HG03175 (cell line): ENCODE data around the gene PTPRG.

ENCODE experiments used
- ATAC-seq: cut with Tn5 transposase; IDR thresholded peaks from one replicate; pipeline ENCODE4 v1.9.1; 2021; ENCODE audit warnings: mild to moderate bottlenecking, moderate library complexity; ENCODE audit not compliant: unreplicated experiment

PTPRG gene

GRCh38 chr3:62287392-62287927, 726.1 kb downstream of the PTPRG start:
- no peak for ATAC-seq

- ATAC-seq: no peak
Observed at GRCh38 chr3:62289922-62290321, 728.6 kb downstream of the PTPRG start.

GRCh38 chr3:62293051-62293780, 731.8 kb downstream of the PTPRG start:
- ATAC-seq: no peak

- no peak for ATAC-seq
Observed at GRCh38 chr3:62295571-62295970, 734.2 kb downstream of the PTPRG start.

GRCh38 chr3:62300617-62301016, 739.2 kb downstream of the PTPRG start:
- ATAC-seq: no peak

GRCh38 chr3:62312201-62312600, 750.8 kb downstream of the PTPRG start:
- no peak for ATAC-seq

GRCh38 chr3:62316525-62316924, 755.2 kb downstream of the PTPRG start:
- ATAC-seq: no peak

GRCh38 chr3:62318365-62318751, 757.0 kb downstream of the PTPRG start:
- peak; percentile 8 for ATAC-seq

GRCh38 chr3:62318752-62319569, 757.6 kb downstream of the PTPRG start:
- ATAC-seq: peak; percentile 97

GRCh38 chr3:62319570-62320243, 758.3 kb downstream of the PTPRG start:
- no peak for ATAC-seq

GRCh38 chr3:62323241-62323640, 761.9 kb downstream of the PTPRG start:
- no peak for ATAC-seq

- no peak for ATAC-seq
Observed at GRCh38 chr3:62325896-62326295, 764.5 kb downstream of the PTPRG start.

GRCh38 chr3:62329971-62330370, 768.6 kb downstream of the PTPRG start:
- ATAC-seq: no peak

GRCh38 chr3:62332017-62332416, 770.6 kb downstream of the PTPRG start:
- ATAC-seq: no peak

GRCh38 chr3:62332835-62333244, 771.5 kb downstream of the PTPRG start:
- no peak for ATAC-seq

- no peak for ATAC-seq
Observed at GRCh38 chr3:62335196-62335595, 773.8 kb downstream of the PTPRG start.

- ATAC-seq: no peak
Observed at GRCh38 chr3:62343755-62344154, 782.4 kb downstream of the PTPRG start.
